Gastroesophageal sphincter (tissue), 4 donors: ENCODE measurements around the gene FYCO1. TPM values are rescaled to one million over a fixed set of nuclear protein-coding genes. Genes with fewer than 3 reads are reported as not detected.
A peak's percentile ranks its signal among the peaks of the same experiment; 100 is the strongest.

Experiments used
- ATAC-seq: fragments of 150-250 bp; one replicate; pipeline ENCODE4 v1.9.1; 2016; ENCODE audit warnings: mild to moderate bottlenecking, moderate library complexity
- H3K27ac ChIP-seq, 4 donors: fragments of 200-600 bp; sonication (generic) in 3 of 4; 1 replicate in 3 of 4; 2 replicates in 1 of 4; pipeline ENCODE4 v1.5.1; 2016 to 2019
- H3K27me3 ChIP-seq: fragments of 200-600 bp; sonication (generic); one replicate; pipeline ENCODE4 v1.5.1; 2019
- H3K36me3 ChIP-seq, 2 donors: fragments of 200-600 bp; sonication (generic); one replicate each; pipeline ENCODE4 v1.5.1; 2019; ENCODE audit warnings: control low read depth in 1 of 2
- H3K4me1 ChIP-seq, 3 donors: fragments of 200-600 bp; sonication (generic); 1 replicate in 2 of 3; 2 replicates in 1 of 3; pipeline ENCODE4 v1.5.1; 2016 to 2019; ENCODE audit warnings: control low read depth in 2 of 3
- H3K4me3 ChIP-seq, 2 donors: fragments of 200-600 bp; sonication (generic); one replicate each; pipeline ENCODE4 v1.5.1; 2019; ENCODE audit warnings: mild to moderate bottlenecking in 1 of 2, moderate library complexity in 1 of 2
- H3K9me3 ChIP-seq, 3 donors: fragments of 200-600 bp; sonication (generic); one replicate each; pipeline ENCODE4 v1.5.1; 2017 to 2019; ENCODE audit warnings: control low read depth in 2 of 3
- CTCF ChIP-seq, 4 experiments: fragments of 200-600 bp in 2 of 4; fragments of 450-650 bp in 2 of 4; sonication (generic) in 1 of 4; IDR thresholded peaks; one replicate each; pipeline ENCODE4 v1.5.1; 2017 to 2019; ENCODE audit warnings: antibody characterized with exemption in 4 of 4, mild to moderate bottlenecking in 2 of 4, moderate library complexity in 2 of 4
- EP300 ChIP-seq: sonication (generic); formaldehyde crosslinking; IDR thresholded peaks from one replicate; pipeline ENCODE4 v1.6.1; 2017; ENCODE audit warnings: antibody characterized with exemption, mild to moderate bottlenecking
- POLR2A ChIP-seq, 2 donors: fragments of 450-650 bp; IDR thresholded peaks; one replicate each; pipeline ENCODE4 v1.6.1; 2017; ENCODE audit warnings: antibody characterized with exemption in 2 of 2, mild to moderate bottlenecking in 2 of 2, moderate library complexity in 1 of 2
- POLR2AphosphoS5 ChIP-seq: sonication (generic); formaldehyde crosslinking; IDR thresholded peaks from one replicate; pipeline ENCODE4 v1.6.1; 2017; ENCODE audit warnings: antibody characterized with exemption
- WGBS, 2 donors: methylation state at CpG; one replicate each; pipeline ENCODE4 v1.1.5; 2018; ENCODE audit warnings: low coverage in 1 of 2; 5-methylcytosine and 5-hydroxymethylcytosine counted together
- total RNA-seq, 4 donors: library from RNA; depleted of rRNA; stranded (reverse); fragments of >200 nt; gene quantifications; one replicate each; pipeline ENCODE4 v1.1.0, GENCODE V29; 2016

The FYCO1 gene
- total RNA-seq, 4 donors from 2014 or later: 66.8 to 144 (median 97.3) TPM

GRCh38 chr3:45988804-45989203 is 6.8 kb downstream of the FYCO1 start:
- Histone ChIP-seq H3K36me3 (peaks cover 0 to 8% of the 10 kb centered on the region in 2 donors), H3K9me3 (no peaks in the 10 kb centered on the region), H3K27me3 (no peaks in the 10 kb centered on the region), H3K4me1 (peaks cover 28 to 99% (median 74%) of the 10 kb centered on the region in 3 donors), H3K4me3 (no peak overlapping the region), H3K27ac (peak overlapping the region; percentile 68 to 86 (median 82))
- ATAC-seq: no peak
- WGBS, 2 donors: 11 to 14% methylated on average over 1 to 2 of the region's 2 CpGs
- no peak for TF ChIP-seq CTCF (IDR thresholded peaks at IDR 0.05)
- peak; percentile 39 for TF ChIP-seq POLR2AphosphoS5

- Histone ChIP-seq H3K9me3 (no peaks in the 10 kb centered on the region), H3K36me3 (peaks cover 0 to 13% of the 10 kb centered on the region in 2 donors), H3K27ac (peak overlapping the region; percentile 68 to 86 (median 82)), H3K4me1 (peaks cover 28 to 99% (median 70%) of the 10 kb centered on the region in 3 donors), H3K27me3 (no peaks in the 10 kb centered on the region), H3K4me3 (no peak overlapping the region)
- 50 to 66% methylated on average over 2 to 4 of the region's 4 CpGs for WGBS, 2 donors
- TF ChIP-seq POLR2AphosphoS5: peak; percentile 4
- no peak for TF ChIP-seq EP300
- no peak for ATAC-seq
Observed at GRCh38 chr3:45988362-45988761, 7.3 kb downstream of the FYCO1 start.

GRCh38 chr3:45987368-45988291 is 8.0 kb downstream of the FYCO1 start:
- ATAC-seq: peak; percentile 78
- no peak overlapping the region for H3K4me3 ChIP-seq
- no peaks in the 10 kb centered on the region for H3K27me3 ChIP-seq
- peaks cover 0 to 20% of the 10 kb centered on the region in 2 donors for H3K36me3 ChIP-seq
- H3K27ac ChIP-seq: peak overlapping the region; percentile 68 to 86 (median 82)
- WGBS, 2 donors: 0 to 19% methylated on average over 4 to 6 of the region's 8 CpGs
- no peak for TF ChIP-seq CTCF (IDR thresholded peaks at IDR 0.05)
- no peak for TF ChIP-seq POLR2A (IDR thresholded peaks at IDR 0.05)
- peak; percentile 49 for TF ChIP-seq POLR2AphosphoS5
- no peak for TF ChIP-seq EP300
- H3K9me3 ChIP-seq: no peaks in the 10 kb centered on the region
- peaks cover 25 to 97% (median 63%) of the 10 kb centered on the region in 3 donors for H3K4me1 ChIP-seq

GRCh38 chr3:45986303-45986982 is 9.2 kb downstream of the FYCO1 start:
- no peaks in the 10 kb centered on the region for H3K9me3 ChIP-seq
- 20% methylated on average over 1 of the region's 5 CpGs; no CpG with 5 or more reads in 1 of the 2 donors for WGBS, 2 donors
- peaks cover 23 to 86% (median 51%) of the 10 kb centered on the region in 3 donors for H3K4me1 ChIP-seq
- ATAC-seq: peak; percentile 50
- H3K27me3 ChIP-seq: no peaks in the 10 kb centered on the region
- no peak overlapping the region for H3K4me3 ChIP-seq
- TF ChIP-seq POLR2A (IDR thresholded peaks at IDR 0.05): no peak
- TF ChIP-seq POLR2AphosphoS5: peak; percentile 76
- peak overlapping the region; percentile 68 to 86 (median 82) for H3K27ac ChIP-seq
- H3K36me3 ChIP-seq: peaks cover 0 to 32% of the 10 kb centered on the region in 2 donors

- no peak for TF ChIP-seq POLR2AphosphoS5
- TF ChIP-seq POLR2A (IDR thresholded peaks at IDR 0.05): no peak
- TF ChIP-seq EP300: no peak
- no peak for TF ChIP-seq CTCF (IDR thresholded peaks at IDR 0.05)
- 43 to 53% methylated on average over 5 to 6 of the region's 13 CpGs for WGBS, 2 donors
- Histone ChIP-seq H3K9me3 (no peaks in the 10 kb centered on the region), H3K27me3 (no peaks in the 10 kb centered on the region), H3K36me3 (peaks cover 0 to 39% of the 10 kb centered on the region in 2 donors), H3K27ac (peak overlapping the region; percentile 68 to 86 (median 82)), H3K4me3 (no peak overlapping the region), H3K4me1 (peaks cover 23 to 80% (median 49%) of the 10 kb centered on the region in 3 donors)
- ATAC-seq: no peak
Observed at GRCh38 chr3:45985532-45986302, 9.9 kb downstream of the FYCO1 start.
